NCI-H82 treated with DMSO at 0.1 percent for 48 hours (cell line): Measurements from ENCODE around the gene NOTCH2.

Experiments
- DNase-seq: peaks from one replicate; lab custom pipeline; 2025; ENCODE audit not compliant: unreplicated experiment; lab: John Stamatoyannopoulos, UW

The NOTCH2 gene

DNA sequence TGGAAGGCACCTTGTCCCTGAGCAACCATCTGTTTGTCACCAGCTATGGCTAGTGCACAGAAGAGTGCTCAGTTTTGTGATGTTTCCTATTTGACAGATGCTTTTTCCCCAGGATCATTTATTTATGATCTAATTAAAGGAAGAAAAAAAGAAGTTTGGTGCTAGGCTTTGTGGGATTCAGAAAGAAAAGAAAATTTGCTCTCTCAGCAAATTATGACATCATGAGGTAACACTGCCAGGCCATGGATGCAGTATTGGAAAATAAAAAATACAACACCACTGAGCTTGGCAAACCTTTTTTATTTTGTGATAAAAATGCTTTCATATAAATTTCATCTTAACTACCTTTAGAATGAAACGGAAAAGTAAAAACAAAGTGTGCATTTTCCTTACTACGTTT, 157.7 kb downstream of the NOTCH2 start:
- DNase-seq = no peak

DNA sequence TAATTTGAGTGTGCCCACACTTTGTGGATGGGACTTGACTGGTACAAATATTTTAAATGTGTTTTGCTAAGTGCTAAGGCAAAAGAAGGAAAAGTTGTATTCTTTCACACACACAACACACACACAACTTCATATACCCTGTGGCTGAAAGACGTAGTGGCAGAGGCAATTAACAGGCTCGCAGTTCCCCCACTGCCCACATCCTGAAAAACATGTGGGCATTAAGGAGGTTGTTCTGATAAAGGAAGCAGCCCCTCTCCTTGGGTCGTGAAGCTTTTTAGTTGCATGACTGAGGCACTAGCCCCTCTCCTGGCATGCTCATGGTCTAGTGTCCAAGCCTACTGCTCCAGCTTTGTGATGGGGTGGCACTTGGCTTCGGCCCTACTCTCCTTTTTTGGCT, 158.8 kb downstream of the NOTCH2 start:
- DNase-seq = no peak

DNA sequence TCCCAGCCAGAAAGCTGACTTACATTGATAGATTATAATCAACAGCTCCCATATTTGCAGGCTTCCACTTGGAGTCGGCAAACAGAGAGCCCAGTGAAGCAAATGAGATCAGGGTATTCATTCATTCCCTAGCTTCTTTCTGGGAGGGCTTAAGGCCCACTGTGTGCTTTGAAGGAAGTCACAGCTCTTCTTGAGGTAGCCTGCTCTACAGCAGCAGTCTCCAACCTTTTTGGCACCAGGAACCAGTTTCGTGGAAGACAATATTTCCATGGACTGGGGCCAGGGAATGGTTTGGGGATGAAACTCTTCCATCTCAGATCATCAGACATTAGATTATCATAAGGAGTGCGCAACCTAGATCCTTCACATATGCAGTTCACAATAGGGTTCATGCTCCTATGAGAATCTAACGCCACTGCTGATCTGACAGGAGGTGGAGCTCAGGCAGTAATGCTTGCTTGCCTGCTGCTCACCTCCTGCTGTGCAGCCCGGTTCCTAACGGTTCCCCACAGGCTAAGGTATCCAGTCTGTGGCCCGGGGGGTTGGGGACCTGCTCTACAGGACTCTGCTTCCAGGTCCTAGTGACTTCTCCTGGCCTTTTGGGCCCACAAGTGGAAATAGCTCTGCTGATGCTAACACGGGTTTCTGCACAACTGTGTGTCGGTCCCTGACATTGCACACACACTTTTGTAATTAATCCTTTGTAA, 159.4 kb downstream of the NOTCH2 start:
- no peak for DNase-seq

DNA sequence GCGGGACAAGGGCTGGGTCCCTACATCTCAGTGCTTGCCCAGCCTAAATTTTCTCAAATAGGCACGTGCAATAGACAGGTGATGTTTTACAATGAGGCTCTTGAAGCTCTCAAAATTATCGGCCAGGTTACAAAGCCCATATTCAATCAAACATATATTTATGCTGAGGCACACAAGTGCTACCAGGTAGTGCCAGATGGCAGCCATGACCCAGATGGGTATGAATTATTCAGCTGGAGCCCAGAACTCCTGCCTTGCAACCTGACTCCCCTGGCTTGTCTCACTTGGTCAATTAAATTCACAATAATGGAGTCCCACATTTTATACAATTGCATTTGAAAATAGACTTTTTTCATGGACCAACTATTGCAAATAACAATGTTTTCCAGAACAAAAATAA, 160.8 kb downstream of the NOTCH2 start:
- no peak for DNase-seq

DNA sequence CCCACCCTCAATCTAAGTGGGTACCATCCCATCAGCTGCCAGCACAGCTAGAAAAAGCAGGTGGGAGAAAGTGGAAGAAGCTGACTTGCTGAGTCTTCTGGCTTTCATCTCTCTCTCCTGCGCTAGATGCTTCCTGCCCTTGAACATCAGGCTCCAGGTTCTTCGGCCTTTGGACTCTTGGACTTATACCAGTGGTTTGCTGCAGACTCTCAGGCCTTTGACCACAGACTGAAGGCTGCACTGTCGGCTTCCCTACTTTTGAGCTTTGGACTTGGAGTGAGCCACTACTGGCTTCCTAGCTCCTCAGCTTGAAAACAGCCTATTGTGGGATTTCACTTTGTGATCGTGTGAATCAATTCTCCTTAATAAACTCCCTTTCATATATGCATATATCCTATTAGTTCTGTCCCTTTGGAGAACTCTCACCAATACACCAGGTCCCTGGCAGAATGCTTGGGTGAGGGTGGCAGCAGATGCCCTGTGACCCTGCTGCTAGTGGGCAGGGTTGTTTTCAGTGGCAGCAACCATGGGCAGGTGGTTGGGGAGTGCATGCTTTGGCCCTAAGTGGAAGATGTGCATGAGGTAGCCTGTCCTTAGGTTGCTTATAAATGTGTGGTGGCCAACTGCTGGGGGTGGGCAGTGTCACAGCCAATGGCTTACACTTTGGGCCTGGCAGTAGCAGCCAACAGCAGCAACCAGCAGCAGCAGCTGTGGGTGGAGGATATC, 162.4 kb downstream of the NOTCH2 start:
- DNase-seq = no peak

DNA sequence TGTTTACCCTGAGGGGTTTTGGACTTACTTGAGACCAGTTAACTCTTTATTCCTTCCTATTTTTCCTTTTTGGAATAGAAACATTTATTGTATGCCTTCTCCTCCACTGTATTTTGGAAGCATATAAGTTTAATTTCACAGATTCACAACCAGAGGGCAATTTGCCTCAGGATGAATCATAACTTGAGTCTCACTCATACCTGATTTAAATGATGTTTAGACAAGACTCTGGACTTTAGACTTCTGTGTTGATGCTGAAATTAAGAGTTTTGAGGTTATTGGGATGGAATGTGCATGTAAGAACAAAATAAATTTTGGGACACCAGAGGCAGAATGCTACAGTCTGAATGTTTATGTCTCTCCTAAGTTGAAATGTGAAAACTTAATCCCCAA, 166.0 kb downstream of the NOTCH2 start:
- no peak for DNase-seq

DNA sequence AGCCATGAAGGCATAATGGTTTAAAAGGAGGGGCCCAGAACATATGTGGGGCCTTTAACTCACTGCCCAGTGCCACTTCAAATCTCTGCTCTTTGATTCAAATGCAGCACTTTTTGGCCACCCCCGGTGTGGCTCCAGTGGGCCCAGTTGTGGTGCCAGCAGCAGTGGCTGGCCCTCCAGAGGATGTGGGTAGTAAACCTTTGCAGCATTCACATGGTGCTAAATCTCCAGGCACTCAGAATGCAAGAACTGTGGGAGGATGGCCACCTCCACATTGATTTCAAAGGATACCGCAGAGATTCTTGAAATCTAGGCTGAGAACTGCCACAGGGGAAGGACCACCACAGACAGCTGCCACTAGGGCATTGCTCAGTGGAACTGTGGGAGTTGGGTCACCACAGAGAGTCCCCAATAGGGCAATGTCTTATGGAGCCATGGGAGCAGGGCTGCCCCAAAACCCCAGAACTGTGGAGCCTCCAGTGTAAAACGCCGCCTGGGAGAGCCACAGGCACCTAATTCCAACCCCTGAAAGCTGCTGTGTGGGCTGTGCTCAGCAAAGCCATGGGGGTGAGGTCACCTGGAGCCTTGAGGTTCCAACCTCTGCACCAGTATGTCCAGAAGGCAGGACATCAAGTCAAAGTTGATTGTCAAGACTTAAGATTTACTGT, 166.6 kb downstream of the NOTCH2 start:
- DNase-seq = no peak

DNA sequence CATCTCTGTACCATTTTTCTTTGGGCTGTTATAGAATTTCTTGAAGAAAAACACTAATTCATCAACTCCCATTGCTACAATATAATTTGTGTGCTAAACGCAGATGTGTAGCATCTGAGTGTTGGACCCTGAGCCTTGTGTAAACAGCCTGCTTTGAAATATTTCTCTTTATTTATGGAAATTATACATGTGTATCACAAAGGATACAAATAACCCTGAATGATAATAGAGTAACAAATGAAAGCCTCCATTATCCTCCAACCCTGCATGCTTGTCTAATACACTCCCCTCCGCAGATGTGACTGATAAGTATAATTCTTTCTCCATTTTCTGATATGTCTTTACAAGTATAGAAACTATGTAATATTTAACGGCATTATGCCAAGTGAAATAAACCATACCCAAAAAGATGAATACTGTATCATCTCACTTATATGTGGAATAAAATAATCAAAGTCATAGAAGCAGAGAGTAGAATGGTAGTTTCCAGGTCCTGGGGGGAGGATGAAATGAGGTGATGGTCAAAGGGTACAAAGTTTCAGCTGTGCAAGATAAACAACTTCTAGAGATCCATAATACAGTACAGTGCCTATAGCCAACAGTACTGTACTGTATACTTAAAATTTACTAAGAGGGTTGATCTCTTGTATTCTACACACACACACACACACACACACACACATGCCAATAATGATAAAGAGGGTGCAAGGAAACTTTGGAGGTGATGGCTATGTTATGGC, 170.3 kb downstream of the NOTCH2 start:
- DNase-seq = no peak

DNA sequence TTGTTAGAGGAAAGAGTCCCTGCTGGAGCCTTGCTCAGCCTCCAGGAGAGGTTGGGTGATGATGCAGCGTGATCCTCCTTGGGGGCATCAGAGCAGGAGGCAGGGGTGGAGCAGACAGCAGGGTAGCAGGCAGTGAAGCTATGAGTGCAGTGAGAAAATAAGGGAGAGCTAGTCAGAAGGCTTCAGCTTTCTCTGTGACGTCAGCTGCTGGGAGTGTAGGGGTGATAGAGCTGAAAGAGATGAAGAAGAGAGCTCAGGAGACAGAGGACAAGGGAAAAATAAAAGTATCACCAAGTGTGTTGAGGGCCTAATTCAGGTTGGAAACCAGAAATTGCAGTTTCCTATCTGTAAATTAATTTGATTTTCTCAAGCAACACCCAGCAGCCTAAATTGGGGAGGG, 170.9 kb downstream of the NOTCH2 start:
- no peak for DNase-seq

DNA sequence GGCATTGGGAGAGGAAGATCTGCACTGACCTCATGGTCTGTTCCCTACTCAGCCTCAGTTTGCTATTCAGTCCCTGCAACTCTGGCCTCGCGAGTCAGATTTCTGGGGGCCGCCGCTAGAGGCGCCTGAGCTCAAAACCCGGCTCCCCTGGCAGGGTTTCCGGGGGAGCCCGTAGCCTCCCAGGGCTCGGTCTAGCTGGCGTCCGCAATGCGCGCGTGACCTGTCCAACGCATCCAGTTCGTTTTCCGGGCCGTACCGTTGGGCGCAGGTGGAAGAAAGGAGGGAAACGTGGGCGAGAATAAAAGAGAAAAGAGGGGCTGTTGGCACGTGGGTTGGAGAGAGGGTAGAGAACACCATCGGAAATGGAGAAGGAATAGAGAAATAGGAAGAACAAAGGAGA, 173.2 kb downstream of the NOTCH2 start, which contains the start of gene ADAM30:
Gene ADAM30, minus strand, starts transcription at position 213 of the 400 bp plus-strand sequence. Its CDS starts 179 bp downstream, at position 34.
- DNase-seq = no peak

DNA sequence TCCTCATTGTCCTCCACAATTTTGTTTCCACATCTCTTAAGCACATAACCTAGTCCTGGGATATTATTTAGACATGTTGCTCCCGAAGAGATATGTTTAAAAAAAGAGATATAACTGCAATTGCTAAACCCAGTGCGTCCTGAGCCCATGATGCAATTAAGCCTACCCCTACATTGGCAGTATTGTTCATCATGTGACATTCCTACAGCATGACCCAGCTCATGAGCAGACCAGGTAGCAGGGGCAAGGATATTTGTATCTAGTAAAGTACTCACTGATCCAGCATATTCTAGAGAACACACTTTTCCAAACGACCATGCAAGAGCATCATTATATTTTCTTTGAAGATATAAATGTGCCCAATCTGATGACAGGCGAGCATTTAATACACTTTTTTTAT, 174.4 kb downstream of the NOTCH2 start:
- DNase-seq = no peak

DNA sequence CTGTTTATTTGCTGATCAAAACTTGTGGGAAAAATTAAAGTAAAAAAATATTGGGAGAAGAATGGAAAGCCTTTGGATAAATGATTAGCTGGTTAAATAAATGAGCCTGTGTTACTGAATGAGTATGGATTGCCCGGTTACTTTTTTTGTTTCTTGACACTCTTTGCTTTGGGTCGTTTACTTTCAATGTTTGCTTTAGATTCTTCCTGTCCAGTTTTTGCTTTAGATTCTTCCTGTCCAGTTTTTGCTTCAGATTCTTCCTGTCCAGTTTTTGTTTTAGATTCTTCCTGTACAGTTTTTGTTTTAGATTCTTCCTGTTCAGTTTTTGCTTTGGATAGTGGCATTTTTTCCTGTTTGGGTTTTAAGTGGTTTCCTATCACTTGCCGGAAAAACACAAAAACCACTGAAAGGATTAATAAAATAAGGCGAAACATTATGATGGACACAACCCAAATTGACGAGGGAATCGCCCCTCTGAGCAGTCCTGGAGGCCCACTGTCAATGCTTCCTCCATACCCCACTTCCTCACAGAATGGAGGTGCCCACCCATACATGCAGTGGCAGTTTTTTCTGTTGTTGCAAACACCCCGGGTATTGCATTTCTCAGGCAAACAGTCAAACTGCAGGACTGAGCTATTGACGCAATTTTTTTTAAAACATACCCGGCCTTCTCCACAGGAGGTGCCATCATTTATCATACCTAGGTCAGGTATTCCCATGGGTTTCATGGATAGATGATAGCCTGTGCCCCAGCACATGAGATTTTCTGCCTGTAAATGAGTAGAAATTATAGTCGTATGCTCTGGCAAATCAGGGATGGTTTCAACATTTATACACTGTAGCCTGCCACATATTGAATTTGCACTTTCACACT, 175.4 kb downstream of the NOTCH2 start:
- DNase-seq = no peak

DNA sequence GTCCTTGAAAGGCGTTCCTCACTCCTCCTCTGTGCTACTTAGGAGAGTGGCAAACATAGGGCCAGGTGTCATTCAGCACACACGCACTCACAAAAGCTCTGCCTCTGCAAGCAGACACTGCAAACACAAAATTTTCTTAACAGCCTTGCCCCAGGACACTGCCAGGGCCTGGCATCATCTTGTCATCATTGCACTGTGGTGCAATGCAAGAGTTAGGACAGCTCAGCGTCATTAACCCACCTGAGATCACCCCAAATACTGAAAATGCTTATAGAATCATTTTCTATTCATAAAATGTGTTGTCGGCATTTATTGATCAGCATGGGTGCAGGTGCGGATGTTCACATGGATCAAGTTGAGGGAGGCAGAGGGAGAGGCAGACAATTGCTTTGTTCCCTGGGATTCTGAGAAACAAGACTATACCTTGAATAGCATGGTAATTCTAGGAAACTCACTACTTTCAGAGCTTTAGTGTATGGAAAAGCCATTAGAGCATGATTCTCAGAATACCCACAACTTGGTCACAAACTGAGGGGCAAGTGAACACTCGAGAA, 176.1 kb downstream of the NOTCH2 start:
- no peak for DNase-seq

DNA sequence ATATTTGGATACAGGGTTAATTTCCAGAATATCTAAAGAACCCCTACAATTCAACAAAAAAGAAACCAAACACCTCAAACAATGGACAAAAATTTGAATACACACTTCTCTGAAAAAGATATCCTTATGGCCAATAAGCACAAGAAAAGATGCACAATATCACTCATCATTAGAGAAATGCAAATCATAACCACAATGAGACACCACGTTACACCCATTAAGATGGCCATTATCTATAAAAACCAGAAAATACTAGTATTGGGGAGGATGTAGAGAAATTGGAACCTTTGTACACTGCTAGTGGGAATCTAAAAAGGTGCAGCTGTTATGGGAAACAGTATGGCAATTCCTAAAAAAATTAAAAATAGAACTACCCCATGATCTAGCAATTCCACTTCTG, 178.1 kb downstream of the NOTCH2 start:
- no peak for DNase-seq

DNA sequence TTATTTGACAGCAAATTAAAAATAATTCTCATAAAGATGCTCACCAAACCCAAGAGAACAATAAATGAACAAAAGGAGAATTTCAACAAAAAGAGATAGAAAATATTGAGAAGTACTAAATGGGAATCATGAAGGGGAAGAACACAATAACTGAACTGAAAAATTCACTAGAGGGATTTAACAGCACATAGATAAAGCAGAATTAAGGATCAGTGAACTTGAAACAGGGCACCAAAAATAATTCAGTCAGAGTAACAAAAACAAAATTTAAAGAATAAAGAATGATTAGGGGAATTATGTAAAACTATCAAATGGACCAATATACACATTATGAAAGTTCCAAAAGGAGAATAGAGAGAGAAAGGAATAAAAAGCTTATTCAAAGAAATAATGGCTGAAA, 181.0 kb downstream of the NOTCH2 start:
- DNase-seq = no peak

DNA sequence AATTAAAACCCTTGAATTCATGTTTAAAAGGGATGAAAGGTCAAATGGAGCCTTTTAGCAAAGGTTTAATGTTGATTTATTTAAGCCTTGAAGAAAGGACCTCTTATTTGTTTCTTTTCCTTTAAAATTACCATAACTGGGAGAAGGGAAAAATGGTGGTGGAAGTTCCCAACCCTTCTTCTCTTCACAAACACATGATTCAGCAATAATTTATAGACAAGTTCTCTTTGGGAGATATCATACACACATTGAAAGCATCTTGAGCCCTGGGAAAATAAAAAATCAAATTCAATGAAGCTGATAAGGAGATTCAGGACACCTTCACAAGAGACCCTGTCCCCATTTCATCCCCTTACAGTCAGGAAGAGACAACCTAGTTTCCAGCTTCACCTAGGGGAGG, 182.0 kb downstream of the NOTCH2 start:
- no peak for DNase-seq

DNA sequence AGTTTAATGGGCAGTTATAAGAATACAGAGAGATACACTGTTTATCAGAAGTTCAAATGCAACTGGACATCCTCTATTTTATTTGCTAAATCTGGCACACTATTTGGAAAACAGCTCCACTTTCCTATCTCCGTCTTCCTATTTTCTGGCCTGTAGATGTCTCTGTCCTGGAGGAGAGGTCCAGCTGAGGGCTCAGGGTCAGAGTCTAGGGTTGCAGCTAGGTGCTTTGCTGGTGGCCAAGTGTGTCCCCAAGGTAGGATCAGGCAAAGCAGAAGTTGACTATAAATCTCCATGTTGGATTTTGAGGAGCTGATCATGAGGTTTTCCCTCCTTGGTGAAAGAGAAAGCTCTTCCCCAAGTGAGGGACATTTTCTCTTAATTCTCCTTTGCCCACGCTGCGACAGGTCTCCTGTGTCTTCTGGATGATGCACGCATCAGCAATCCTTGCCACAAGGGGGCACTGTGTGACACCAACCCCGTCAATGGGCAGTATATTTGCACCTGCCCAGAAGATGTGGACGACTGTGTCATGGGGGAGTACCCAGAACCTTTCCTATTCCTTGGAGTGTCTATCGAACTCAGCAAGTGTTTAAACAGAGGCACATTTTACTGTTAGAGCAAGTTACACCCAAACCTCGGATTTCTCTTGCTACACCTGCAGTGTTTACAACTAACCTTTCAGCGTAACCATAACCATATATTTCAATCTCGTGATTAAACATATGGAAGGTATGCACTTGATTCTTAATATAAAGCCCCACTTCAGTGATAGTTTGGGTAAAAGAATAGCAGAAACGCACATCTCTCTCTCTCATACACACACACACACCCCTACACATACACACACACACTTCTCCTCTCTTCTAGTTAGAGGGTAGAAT, 183.3 kb downstream of the NOTCH2 start:
- no peak for DNase-seq

DNA sequence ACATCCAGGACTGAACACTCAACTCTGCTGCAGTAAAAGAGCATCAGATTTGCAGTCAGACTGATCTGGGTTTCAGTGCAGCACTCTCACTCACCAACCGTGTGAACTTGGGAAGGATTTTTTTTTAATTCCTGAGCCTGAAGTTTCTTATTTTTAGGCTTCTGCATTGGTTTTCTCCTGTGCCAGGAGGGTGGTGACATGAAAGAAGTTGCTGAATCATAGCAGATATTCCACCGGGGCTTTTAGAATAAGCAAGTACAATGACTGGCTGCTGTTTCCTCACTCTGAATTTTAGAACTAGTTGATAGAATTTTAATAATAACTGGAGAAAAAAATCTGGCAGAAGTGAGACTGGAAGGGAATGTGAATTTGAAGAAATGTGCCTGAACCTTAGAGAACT, 184.8 kb downstream of the NOTCH2 start:
- DNase-seq = no peak

DNA sequence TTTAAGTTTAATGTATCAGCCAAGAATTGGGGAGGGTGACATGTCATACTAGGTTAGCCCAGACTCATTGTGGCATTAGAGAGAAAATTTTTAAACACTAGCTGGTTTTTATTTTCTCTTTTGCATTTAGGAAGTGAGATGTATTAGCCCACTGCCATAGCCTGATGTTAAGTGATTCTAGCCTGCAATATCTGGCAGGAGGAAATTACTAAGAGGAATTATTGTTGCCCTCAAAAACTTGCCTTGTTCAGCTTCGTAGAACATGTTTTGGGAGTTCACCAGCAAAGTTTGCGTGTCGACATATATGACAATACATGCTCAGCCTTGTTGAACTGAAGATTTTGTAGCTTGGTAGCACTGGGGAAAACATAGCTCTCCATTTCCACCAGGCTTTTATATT, 185.6 kb downstream of the NOTCH2 start:
- no peak for DNase-seq
